Measurements from ENCODE around the gene ARCN1. TPM values are rescaled to one million over a fixed set of nuclear protein-coding genes. Genes with fewer than 3 reads are reported as not detected.

ARCN1 gene
- total and polyA plus RNA-seq, 2 experiments from 2014 or later, result 77.6 to 124 TPM

GRCh38 chr11:118622376-118623268 lies 50.4 kb downstream of the ARCN1 start:
- Histone ChIP-seq H3K4me1 (ENCODE audit: low read depth) (peaks cover 23% of the 10 kb centered on the region), H3K27ac (peak overlapping the region; percentile 87), H3K4me3 (peak overlapping the region; percentile 84), H3K27me3 (no peaks in the 10 kb centered on the region), H3K36me3 (peaks cover 12% of the 10 kb centered on the region), H3K9me3 (ENCODE audit: low read depth) (no peaks in the 10 kb centered on the region)
- peak; percentile 55 to 61 for DNase-seq (ENCODE audit: low read depth in 1 of 2, low spot score in 1 of 2)
- TF ChIP-seq CTCF (IDR thresholded peaks at IDR 0.05; ENCODE audit: low read depth, low read length), result no peak

- DNase-seq (ENCODE audit: low read depth in 1 of 2, low spot score in 1 of 2), result peak; percentile 49
- H3K4me3 ChIP-seq, result no peak overlapping the region
- no peak for TF ChIP-seq CTCF (IDR thresholded peaks at IDR 0.05; ENCODE audit: low read depth, low read length)
- no peaks in the 10 kb centered on the region for H3K9me3 ChIP-seq (ENCODE audit: low read depth)
- peak overlapping the region; percentile 87 for H3K27ac ChIP-seq
- H3K27me3 ChIP-seq, result no peaks in the 10 kb centered on the region
- peaks cover 21% of the 10 kb centered on the region for H3K4me1 ChIP-seq (ENCODE audit: low read depth)
- peaks cover 13% of the 10 kb centered on the region for H3K36me3 ChIP-seq
Observed at GRCh38 chr11:118623269-118623655, 51.1 kb downstream of the ARCN1 start.

- Histone ChIP-seq H3K4me3 (no peak overlapping the region), H3K9me3 (ENCODE audit: low read depth) (no peaks in the 10 kb centered on the region), H3K36me3 (peaks cover 24% of the 10 kb centered on the region), H3K27ac (no peak overlapping the region), H3K4me1 (ENCODE audit: low read depth) (peaks cover 20% of the 10 kb centered on the region), H3K27me3 (no peaks in the 10 kb centered on the region)
- no peak for DNase-seq (ENCODE audit: low read depth in 1 of 2, low spot score in 1 of 2)
- TF ChIP-seq CTCF (IDR thresholded peaks at IDR 0.05; ENCODE audit: low read depth, low read length), result no peak
Observed at GRCh38 chr11:118625036-118625690, 53.0 kb downstream of the ARCN1 start.

- Histone ChIP-seq H3K4me1 (ENCODE audit: low read depth) (peaks cover 17% of the 10 kb centered on the region), H3K27ac (no peak overlapping the region), H3K4me3 (no peak overlapping the region), H3K36me3 (peaks cover 24% of the 10 kb centered on the region), H3K27me3 (no peaks in the 10 kb centered on the region), H3K9me3 (ENCODE audit: low read depth) (no peaks in the 10 kb centered on the region)
- TF ChIP-seq CTCF (IDR thresholded peaks at IDR 0.05; ENCODE audit: low read depth, low read length), result no peak
- DNase-seq (ENCODE audit: low read depth in 1 of 2, low spot score in 1 of 2), result no peak
Observed at GRCh38 chr11:118625976-118626375, 53.8 kb downstream of the ARCN1 start.

GRCh38 chr11:118627566-118627965 lies 55.4 kb downstream of the ARCN1 start:
- Histone ChIP-seq H3K27ac (no peak overlapping the region), H3K27me3 (no peaks in the 10 kb centered on the region), H3K36me3 (peaks cover 24% of the 10 kb centered on the region), H3K4me3 (no peak overlapping the region), H3K9me3 (ENCODE audit: low read depth) (no peaks in the 10 kb centered on the region), H3K4me1 (ENCODE audit: low read depth) (peaks cover 10% of the 10 kb centered on the region)
- TF ChIP-seq CTCF (IDR thresholded peaks at IDR 0.05; ENCODE audit: low read depth, low read length), result no peak
- DNase-seq (ENCODE audit: low read depth in 1 of 2, low spot score in 1 of 2), result no peak
